Cardiac fibroblast (primary cell): ENCODE results near the gene POLR2C.
"Not testable (repeated sequence)": the region's sequence is repeated elsewhere in the genome, so short reads cannot be mapped to it uniquely, and the experiment has no call there.

Experiments
- DNase-seq, 2 donors: peaks; one replicate each; pipeline versions ENCODE4 v3.0.0 to v3.0.0-alpha.2; 2010; ENCODE audit warnings: low read depth in 2 of 2
- H3K4me3 ChIP-seq, 2 donors: replicated peaks in 1 of 2; 1 replicate in 1 of 2; 2 replicates in 1 of 2; pipeline ENCODE4 v1.5.1; 2011; ENCODE audit warnings: low read depth in 2 of 2, low read length in 2 of 2, mild to moderate bottlenecking in 2 of 2, moderate library complexity in 1 of 2
- TF ChIP-seq, protein P1 (sequence below): IDR thresholded peaks from one replicate; pipeline ENCODE4 v1.5.1; 2011; ENCODE audit warnings: low read depth, mild to moderate bottlenecking, low read length, inconsistent platforms

POLR2C gene

DNA sequence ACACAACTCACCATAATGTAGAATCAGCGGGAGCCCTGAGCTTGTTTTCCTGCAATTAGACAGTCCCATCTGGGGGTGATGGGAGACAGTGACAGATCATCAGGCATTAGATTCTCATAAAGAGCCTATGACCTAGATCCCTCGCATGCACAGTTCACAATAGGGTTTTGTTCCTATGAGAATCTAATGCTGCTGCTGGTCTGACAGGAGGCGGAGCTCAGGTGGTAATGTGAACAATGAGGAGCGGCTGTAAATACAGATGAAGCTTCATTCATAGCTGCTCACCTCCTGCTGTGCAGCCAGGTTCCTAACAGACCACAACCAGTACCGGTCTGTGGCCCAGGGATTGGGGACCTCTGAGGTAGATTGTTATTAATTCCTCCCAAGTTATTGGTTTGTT lies 26.8 kb downstream of the POLR2C start:
- no peak overlapping the region for H3K4me3 ChIP-seq
- TF ChIP-seq, protein P1, sequence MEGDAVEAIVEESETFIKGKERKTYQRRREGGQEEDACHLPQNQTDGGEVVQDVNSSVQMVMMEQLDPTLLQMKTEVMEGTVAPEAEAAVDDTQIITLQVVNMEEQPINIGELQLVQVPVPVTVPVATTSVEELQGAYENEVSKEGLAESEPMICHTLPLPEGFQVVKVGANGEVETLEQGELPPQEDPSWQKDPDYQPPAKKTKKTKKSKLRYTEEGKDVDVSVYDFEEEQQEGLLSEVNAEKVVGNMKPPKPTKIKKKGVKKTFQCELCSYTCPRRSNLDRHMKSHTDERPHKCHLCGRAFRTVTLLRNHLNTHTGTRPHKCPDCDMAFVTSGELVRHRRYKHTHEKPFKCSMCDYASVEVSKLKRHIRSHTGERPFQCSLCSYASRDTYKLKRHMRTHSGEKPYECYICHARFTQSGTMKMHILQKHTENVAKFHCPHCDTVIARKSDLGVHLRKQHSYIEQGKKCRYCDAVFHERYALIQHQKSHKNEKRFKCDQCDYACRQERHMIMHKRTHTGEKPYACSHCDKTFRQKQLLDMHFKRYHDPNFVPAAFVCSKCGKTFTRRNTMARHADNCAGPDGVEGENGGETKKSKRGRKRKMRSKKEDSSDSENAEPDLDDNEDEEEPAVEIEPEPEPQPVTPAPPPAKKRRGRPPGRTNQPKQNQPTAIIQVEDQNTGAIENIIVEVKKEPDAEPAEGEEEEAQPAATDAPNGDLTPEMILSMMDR: no peak
- no peak for DNase-seq

DNA sequence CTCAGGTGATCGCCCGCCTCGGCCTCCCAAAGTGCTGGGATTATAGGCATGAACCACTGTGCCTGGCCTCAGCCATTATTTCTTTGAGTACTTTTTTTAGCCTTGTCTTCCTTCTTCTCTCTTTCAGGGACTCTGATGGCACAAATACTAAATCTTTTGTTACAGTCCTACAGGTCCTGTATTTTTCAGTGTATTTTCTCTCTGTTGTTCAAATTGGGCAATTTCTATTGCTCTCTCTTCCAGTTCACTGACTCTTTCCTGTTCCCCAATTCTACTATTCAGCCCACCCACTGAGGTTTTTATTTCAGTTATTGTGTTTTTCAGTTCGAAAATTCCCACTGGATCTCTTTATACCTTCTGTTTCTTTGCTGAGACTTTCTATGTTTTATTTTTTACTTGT lies 31.3 kb downstream of the POLR2C start:
- TF ChIP-seq, protein P1: no peak
- H3K4me3 ChIP-seq: no peak overlapping the region
- DNase-seq: no peak

DNA sequence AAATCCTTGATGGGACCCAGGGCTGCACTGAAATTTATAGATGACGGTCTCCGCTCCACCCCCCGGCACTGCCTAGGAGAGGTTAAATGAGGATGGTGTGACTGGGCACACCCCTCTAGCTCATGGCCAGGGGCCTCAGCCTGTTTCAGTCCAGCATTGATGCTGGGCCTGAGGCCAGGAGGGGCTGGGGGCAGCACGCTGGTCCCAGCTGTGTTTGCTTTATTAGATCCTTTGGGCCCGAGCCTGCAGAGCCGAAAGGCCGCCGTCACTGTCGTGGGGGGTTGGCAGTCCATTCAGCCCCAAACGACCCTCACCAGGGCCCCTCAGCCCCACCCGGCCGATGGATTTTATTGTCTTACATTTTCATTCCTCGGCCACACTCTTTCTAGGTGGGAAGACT lies 34.6 kb downstream of the POLR2C start:
- no peak for DNase-seq
- TF ChIP-seq, protein P1: no peak
- H3K4me3 ChIP-seq: no peak overlapping the region

DNA sequence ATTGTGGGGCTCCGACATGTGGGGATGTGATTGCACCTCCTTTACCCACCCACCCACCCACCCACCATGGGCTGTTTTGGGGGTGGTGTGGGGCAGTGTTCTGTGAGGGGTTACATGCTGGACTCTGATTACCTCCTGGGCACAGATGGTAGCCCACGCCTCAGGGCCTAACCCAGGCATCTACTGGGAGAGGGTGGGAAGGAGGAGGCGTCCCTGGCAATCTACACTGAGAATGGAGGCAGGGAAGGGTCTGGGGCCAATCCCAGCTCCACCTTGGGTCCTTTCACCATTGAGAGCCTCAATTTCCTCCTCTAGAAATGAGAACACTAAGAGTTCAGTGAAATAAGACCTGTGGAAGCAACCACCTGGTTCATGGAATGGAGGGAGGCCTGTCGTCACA lies 35.6 kb downstream of the POLR2C start:
- no peak for DNase-seq
- H3K4me3 ChIP-seq: no peak overlapping the region
- TF ChIP-seq, protein P1: no peak

DNA sequence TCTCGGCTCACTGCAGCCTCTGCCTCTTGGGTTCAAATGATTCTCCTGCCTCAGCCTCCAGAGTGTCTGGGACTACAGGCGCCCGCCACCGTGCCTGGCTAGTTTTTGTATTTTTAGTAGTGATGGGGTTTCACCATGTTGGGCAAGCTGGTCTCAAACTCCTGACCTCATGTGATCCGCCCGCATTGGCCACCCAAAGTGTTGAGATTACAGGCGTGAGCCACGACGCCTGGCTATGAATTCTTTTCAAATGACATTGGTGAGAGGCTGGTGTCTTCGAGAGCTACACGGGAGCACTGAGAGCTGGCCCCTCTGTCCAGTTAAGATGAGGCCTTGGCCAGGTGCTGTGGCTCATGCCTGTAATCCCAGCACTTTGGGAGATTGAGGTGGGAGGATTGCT lies 37.5 kb downstream of the POLR2C start:
- H3K4me3 ChIP-seq, DNase-seq: not testable (repeated sequence)

DNA sequence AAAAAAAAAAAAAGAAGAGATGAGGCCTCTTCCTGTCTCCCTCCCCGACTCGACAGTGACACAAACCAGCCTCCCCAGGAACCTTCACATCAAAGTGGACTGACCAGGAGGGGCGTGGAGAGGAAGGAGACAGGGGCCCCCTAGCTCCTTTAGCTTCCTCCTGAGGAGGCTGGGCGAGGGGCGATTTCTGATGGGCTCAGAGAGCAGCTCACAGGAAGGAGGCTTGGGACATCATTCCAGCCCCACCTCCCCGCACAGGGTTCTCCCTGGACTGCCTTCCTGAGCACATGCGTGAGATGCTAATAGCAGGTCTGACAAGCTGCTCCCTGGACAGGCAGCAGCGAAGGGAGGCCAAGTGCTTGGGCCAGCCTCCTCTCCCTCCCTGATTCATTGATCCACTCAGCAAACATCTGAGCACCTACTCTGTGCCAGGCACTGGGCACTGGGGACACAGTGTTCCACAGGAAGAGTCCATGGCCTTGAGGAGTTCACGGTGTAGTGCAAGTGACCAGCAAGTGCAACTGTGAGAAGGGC lies 38.2 kb downstream of the POLR2C start:
- TF ChIP-seq, protein P1: no peak
- no peak overlapping the region for H3K4me3 ChIP-seq
- DNase-seq: no peak

DNA sequence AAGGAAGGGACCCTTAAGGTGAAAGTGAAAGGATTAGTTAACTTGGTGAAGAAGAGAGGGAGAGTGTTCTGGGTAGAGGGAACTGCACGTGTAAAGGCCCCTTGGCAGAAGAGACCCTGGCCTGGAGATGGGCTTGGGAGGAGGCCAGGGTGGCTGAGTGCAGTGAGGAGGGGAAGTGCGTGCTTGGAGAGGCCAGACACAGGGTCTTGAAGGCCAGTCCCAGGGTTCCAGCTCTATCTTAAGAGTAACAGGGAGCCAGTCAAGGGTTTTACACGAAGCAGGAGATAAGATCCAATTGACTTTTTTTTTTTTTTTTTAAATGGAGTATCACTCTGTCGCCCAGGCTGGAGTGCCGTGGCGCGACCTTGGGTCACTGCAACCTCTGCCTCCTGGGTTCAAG lies 39.0 kb downstream of the POLR2C start:
- H3K4me3 ChIP-seq: no peak overlapping the region
- no peak for DNase-seq
- TF ChIP-seq, protein P1: no peak
